Cardiac septum (tissue), 1 donor: ENCODE data around the gene ITGA2B. TPM values are rescaled to one million over a fixed set of nuclear protein-coding genes. Genes with fewer than 3 reads are reported as not detected.
A peak's percentile ranks its signal among the peaks of the same experiment; 100 is the strongest.
"Not testable (repeated sequence)": the region's sequence is repeated elsewhere in the genome, so short reads cannot be mapped to it uniquely, and the experiment has no call there.

ENCODE experiments used
- DNase-seq: peaks from one replicate; pipeline ENCODE4 v3.0.0-alpha.2; 2020; ENCODE audit warnings: low spot score
- intact Hi-C: fragments of 100-400 bp; cut with DNase I; formaldehyde crosslinking; loops from one replicate; pipeline ENCODE4 v1.14.0; 2022
- total RNA-seq: library from RNA; stranded (reverse); fragmentation: NEBNext Ultra II Directional; extraction: Animal tissue kit (Norgen Biotek cat#: 25700); gene quantifications from one replicate; pipeline ENCODE4 v1.2.1, GENCODE V29; 2021
- donor health status: DM: no; HTN: no; CAD: no.

Gene ITGA2B
- total RNA-seq, 1 donor from 2014 or later = 1.7 TPM

- DNase-seq, intact Hi-C loops: not testable (repeated sequence)
These were observed 48.9 kb downstream of the ITGA2B start for GRCh38 chr17:44340553-44340952.

- no peak for DNase-seq
- intact Hi-C loops = no loop called here
These were observed 50.7 kb downstream of the ITGA2B start for GRCh38 chr17:44338702-44339101.

GRCh38 chr17:44335968-44336367 is 53.5 kb downstream of the ITGA2B start:
- DNase-seq = no peak
- intact Hi-C loops = no loop called here

GRCh38 chr17:44335564-44335963 is 53.9 kb downstream of the ITGA2B start:
- no peak for DNase-seq
- intact Hi-C loops = no loop called here

GRCh38 chr17:44334727-44335126 is 54.7 kb downstream of the ITGA2B start:
- DNase-seq = no peak
- intact Hi-C loops = no loop called here

GRCh38 chr17:44334315-44334714 is 55.1 kb downstream of the ITGA2B start:
- intact Hi-C loops = no loop called here
- no peak for DNase-seq

GRCh38 chr17:44333371-44333770 is 56.1 kb downstream of the ITGA2B start:
- DNase-seq = peak; percentile 88
- intact Hi-C loops = no loop called here

- DNase-seq = peak; percentile 84
- intact Hi-C loops = loop anchor here (2.0 kb wide), 1 partner anchor 121 kb away; no protein-coding TSS in a partner anchor
These were observed 58.1 kb downstream of the ITGA2B start for GRCh38 chr17:44331249-44331760.

- DNase-seq = not testable (repeated sequence)
- intact Hi-C loops = loop anchor here (2.0 kb wide), 1 partner anchor 119 kb away; no protein-coding TSS in a partner anchor
These were observed 59.2 kb downstream of the ITGA2B start for GRCh38 chr17:44330263-44330662.

GRCh38 chr17:44329516-44329915 is 59.9 kb downstream of the ITGA2B start:
- intact Hi-C loops, DNase-seq: not testable (repeated sequence)

GRCh38 chr17:44327715-44328449 is 61.6 kb downstream of the ITGA2B start:
- no peak for DNase-seq
- intact Hi-C loops = loop anchor here (1.0 kb wide), 1 partner anchor 110 kb away; no protein-coding TSS in a partner anchor

GRCh38 chr17:44326861-44327444 is 62.5 kb downstream of the ITGA2B start:
- peak; percentile 98 for DNase-seq
- intact Hi-C loops = loop anchor here (1.0 kb wide), 1 partner anchor 109 kb away; no protein-coding TSS in a partner anchor

- intact Hi-C loops = loop anchor here (2.0 kb wide), 2 partner anchors 20 to 182 kb away; partner anchors contain the start of gene GRN
- peak; percentile 99 for DNase-seq
These were observed 64.7 kb downstream of the ITGA2B start, which contains the start of gene SLC25A39 for GRCh38 chr17:44324571-44325275. Gene SLC25A39 (minus strand): TSS chr17:44324823. CDS start chr17:44323562, 1,261 bp downstream.

GRCh38 chr17:44324092-44324570 is 65.3 kb downstream of the ITGA2B start:
- intact Hi-C loops = loop anchor here (2.0 kb wide), 2 partner anchors 21 to 181 kb away; partner anchors contain the start of gene GRN
- no peak for DNase-seq

- no peak for DNase-seq
- intact Hi-C loops = loop anchor here (2.0 kb wide), 2 partner anchors 21 to 181 kb away; partner anchors contain the start of gene GRN
These were observed 65.9 kb downstream of the ITGA2B start for GRCh38 chr17:44323359-44324091.

GRCh38 chr17:44322236-44322895 is 67.1 kb downstream of the ITGA2B start:
- DNase-seq = no peak

More at GRCh38 chr17:44322236-44322895, 67.1 kb downstream of the ITGA2B start:
- intact Hi-C loops = no loop called here
